Panc1 (cell line): ENCODE results near the gene BTBD9.

Experiments
- POLR2AphosphoS5 ChIP-seq: IDR thresholded peaks from 2 replicates; pipeline ENCODE4 v1.6.1; 2012; ENCODE audit warnings: mild to moderate bottlenecking, low read depth, low read length, moderate library complexity
- TF ChIP-seq, protein P1 (sequence below): fragments of 450-650 bp; IDR thresholded peaks from 2 replicates; pipeline ENCODE4 v1.5.1; 2017; ENCODE audit warnings: mild to moderate bottlenecking

DNA sequence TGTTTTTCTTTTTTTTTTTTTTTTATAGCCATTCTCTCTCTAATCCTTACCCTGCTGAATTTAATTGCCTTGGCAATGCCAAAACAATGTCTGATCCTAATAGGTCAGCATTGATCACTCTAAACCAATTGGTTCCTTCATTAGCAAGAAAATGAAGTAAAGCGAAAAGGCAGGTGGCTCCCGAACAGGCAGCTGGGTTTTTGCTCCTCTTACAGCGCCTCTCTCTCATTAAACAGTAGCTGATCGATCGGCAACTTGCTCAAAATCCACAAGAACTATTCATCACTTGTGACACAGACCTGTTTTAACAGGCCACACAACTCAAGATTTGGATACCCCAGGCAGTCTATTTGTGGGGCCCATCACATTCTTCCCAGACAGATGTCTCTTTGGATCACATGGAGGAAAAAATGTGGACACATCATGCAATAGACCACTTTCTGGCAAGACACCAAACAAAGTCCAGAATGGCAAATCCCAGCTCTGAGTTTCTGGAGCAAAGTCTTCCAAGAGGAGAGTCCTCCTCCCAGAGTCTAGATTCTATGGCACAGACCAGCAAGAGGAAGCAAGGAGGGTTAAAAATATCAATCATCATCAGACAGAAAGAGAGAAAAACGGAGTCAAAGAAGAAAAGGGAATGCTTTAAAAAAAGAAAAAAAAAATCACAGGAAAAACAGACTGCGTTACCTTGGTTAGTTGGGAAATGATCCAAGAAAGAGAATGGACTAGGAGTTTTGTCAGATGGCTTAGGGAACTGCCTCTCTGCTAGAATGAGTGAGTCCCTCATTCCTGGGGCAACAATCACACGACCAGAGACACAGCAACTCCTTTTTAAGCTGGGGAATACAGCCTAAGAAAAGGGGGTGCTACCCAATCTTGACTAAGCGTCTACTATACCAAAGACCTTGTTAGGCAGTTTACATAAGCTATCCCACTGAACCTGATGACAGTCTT, 247.8 kb downstream of the BTBD9 start:
- TF ChIP-seq, protein P1, sequence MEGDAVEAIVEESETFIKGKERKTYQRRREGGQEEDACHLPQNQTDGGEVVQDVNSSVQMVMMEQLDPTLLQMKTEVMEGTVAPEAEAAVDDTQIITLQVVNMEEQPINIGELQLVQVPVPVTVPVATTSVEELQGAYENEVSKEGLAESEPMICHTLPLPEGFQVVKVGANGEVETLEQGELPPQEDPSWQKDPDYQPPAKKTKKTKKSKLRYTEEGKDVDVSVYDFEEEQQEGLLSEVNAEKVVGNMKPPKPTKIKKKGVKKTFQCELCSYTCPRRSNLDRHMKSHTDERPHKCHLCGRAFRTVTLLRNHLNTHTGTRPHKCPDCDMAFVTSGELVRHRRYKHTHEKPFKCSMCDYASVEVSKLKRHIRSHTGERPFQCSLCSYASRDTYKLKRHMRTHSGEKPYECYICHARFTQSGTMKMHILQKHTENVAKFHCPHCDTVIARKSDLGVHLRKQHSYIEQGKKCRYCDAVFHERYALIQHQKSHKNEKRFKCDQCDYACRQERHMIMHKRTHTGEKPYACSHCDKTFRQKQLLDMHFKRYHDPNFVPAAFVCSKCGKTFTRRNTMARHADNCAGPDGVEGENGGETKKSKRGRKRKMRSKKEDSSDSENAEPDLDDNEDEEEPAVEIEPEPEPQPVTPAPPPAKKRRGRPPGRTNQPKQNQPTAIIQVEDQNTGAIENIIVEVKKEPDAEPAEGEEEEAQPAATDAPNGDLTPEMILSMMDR, result no peak
- no peak for TF ChIP-seq POLR2AphosphoS5
